Measurements from ENCODE around the gene SMURF1.

SMURF1 gene

GRCh38 chr7:99118077-99118476, 25.8 kb downstream of the SMURF1 start:
- ATAC-seq = no peak
- TF ChIP-seq TSHZ2 (CRISPR knock-in tag; IDR thresholded peaks at IDR 0.05) = no peak
- TF ChIP-seq POU6F1 (CRISPR knock-in tag; IDR thresholded peaks at IDR 0.05; ENCODE audit: borderline replicate concordance, low read depth) = no peak
- no peak for TF ChIP-seq ZNF70 (CRISPR knock-in tag; IDR thresholded peaks at IDR 0.05)
- TF ChIP-seq PPARA (CRISPR knock-in tag; IDR thresholded peaks at IDR 0.05; ENCODE audit: borderline replicate concordance) = no peak
- no peak for TF ChIP-seq ESRRG (CRISPR knock-in tag; IDR thresholded peaks at IDR 0.05)
- TF ChIP-seq RARB (CRISPR knock-in tag; IDR thresholded peaks at IDR 0.05) = no peak
- TF ChIP-seq ZFP3 (CRISPR knock-in tag; IDR thresholded peaks at IDR 0.05) = no peak
- TF ChIP-seq BACH2 (CRISPR knock-in tag; IDR thresholded peaks at IDR 0.05; ENCODE audit: borderline replicate concordance) = no peak
- TF ChIP-seq OSR1 (CRISPR knock-in tag; IDR thresholded peaks at IDR 0.05) = no peak
- no peak for TF ChIP-seq CSDC2 (CRISPR knock-in tag; IDR thresholded peaks at IDR 0.05)
- no peak for TF ChIP-seq ZC3H10 (CRISPR knock-in tag; IDR thresholded peaks at IDR 0.05)

- TF ChIP-seq SNAI2 (CRISPR knock-in tag; IDR thresholded peaks at IDR 0.05) (no peak), ZC3H10 (CRISPR knock-in tag; IDR thresholded peaks at IDR 0.05) (no peak), GLIS3 (CRISPR knock-in tag; IDR thresholded peaks at IDR 0.05) (no peak), ZNF8 (CRISPR knock-in tag; IDR thresholded peaks at IDR 0.05) (no peak), ZNF565 (CRISPR knock-in tag; conservative IDR thresholded peaks at IDR 0.05; ENCODE audit: low read depth) (no peak), TSHZ2 (CRISPR knock-in tag; IDR thresholded peaks at IDR 0.05) (no peak), ESRRG (CRISPR knock-in tag; IDR thresholded peaks at IDR 0.05) (no peak), ZFP3 (CRISPR knock-in tag; IDR thresholded peaks at IDR 0.05) (no peak), CSRNP3 (CRISPR knock-in tag; IDR thresholded peaks at IDR 0.05) (no peak), PATZ1 (CRISPR knock-in tag; IDR thresholded peaks at IDR 0.05; ENCODE audit: borderline replicate concordance) (0 out of 2 replicates have a peak, but pooled peaks have one; percentile 26), ISL1 (CRISPR knock-in tag; IDR thresholded peaks at IDR 0.05) (peak; percentile 39; the same call in 1 of the 2 replicates), POU6F1 (CRISPR knock-in tag; IDR thresholded peaks at IDR 0.05; ENCODE audit: borderline replicate concordance, low read depth) (no peak), ZNF70 (CRISPR knock-in tag; IDR thresholded peaks at IDR 0.05) (no peak)
- no peak for ATAC-seq
These were observed 27.8 kb downstream of the SMURF1 start for GRCh38 chr7:99116144-99116543.
